ENCODE data around the gene PHRF1.

GRCh38 chr11:551131-551530 is 25.1 kb upstream of the PHRF1 start:
- TF ChIP-seq EZH2 (IDR thresholded peaks at IDR 0.05), result no peak
- TF ChIP-seq CTCF (IDR thresholded peaks at IDR 0.05 in 2 of 3, conservative IDR thresholded peaks at IDR 0.05 in 1 of 3; ENCODE audit: borderline replicate concordance in 1 of 3, insufficient read depth in 1 of 3, low read depth in 2 of 3, low read length in 2 of 3), result no peak
- no peak for TF ChIP-seq EGR1 (IDR thresholded peaks at IDR 0.05; ENCODE audit: low read depth)
- TF ChIP-seq REST (IDR thresholded peaks at IDR 0.05; ENCODE audit: low read depth), result no peak
- TF ChIP-seq YY1 (IDR thresholded peaks at IDR 0.05; ENCODE audit: extremely low read depth, insufficient replicate concordance, low read depth, low read length), result no peak
- TF ChIP-seq POLR2AphosphoS5 (IDR thresholded peaks at IDR 0.05; ENCODE audit: low read depth, low read length), result no peak
- TF ChIP-seq POLR2A (IDR thresholded peaks at IDR 0.05; ENCODE audit: borderline replicate concordance, extremely low read depth, insufficient read depth, insufficient read length), result no peak
- TF ChIP-seq CBX3 (IDR thresholded peaks at IDR 0.05; ENCODE audit: low read depth), result no peak
- TF ChIP-seq, protein P1, sequence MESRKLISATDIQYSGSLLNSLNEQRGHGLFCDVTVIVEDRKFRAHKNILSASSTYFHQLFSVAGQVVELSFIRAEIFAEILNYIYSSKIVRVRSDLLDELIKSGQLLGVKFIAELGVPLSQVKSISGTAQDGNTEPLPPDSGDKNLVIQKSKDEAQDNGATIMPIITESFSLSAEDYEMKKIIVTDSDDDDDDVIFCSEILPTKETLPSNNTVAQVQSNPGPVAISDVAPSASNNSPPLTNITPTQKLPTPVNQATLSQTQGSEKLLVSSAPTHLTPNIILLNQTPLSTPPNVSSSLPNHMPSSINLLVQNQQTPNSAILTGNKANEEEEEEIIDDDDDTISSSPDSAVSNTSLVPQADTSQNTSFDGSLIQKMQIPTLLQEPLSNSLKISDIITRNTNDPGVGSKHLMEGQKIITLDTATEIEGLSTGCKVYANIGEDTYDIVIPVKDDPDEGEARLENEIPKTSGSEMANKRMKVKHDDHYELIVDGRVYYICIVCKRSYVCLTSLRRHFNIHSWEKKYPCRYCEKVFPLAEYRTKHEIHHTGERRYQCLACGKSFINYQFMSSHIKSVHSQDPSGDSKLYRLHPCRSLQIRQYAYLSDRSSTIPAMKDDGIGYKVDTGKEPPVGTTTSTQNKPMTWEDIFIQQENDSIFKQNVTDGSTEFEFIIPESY (IDR thresholded peaks at IDR 0.05; ENCODE audit: extremely low read depth, insufficient replicate concordance, low read length), result no peak
- no peak for TF ChIP-seq SP1 (IDR thresholded peaks at IDR 0.05; ENCODE audit: low read depth)
- TF ChIP-seq TCF7L2 (IDR thresholded peaks at IDR 0.05; ENCODE audit: borderline replicate concordance, extremely low read depth, insufficient read depth, insufficient read length), result no peak
- TF ChIP-seq CEBPB (IDR thresholded peaks at IDR 0.05; ENCODE audit: low read depth), result no peak

Data from HCT116 (cell line).